GM19397 (cell line): ENCODE data around the gene RAB27B.

ENCODE experiments used
- ATAC-seq: cut with Tn5 transposase; IDR thresholded peaks from one replicate; pipeline ENCODE4 v1.9.1; 2021; ENCODE audit warnings: mild to moderate bottlenecking, moderate library complexity; ENCODE audit not compliant: unreplicated experiment

Gene RAB27B

GRCh38 chr18:54859667-54860421 lies 31.6 kb downstream of the RAB27B start:
- ATAC-seq, result no peak

GRCh38 chr18:54860941-54861340 lies 32.7 kb downstream of the RAB27B start:
- no peak for ATAC-seq

GRCh38 chr18:54867131-54867530 lies 38.9 kb downstream of the RAB27B start:
- ATAC-seq, result no peak

- no peak for ATAC-seq
These were observed 43.0 kb downstream of the RAB27B start for GRCh38 chr18:54871231-54871630.

GRCh38 chr18:54872681-54873080 lies 44.4 kb downstream of the RAB27B start:
- no peak for ATAC-seq

GRCh38 chr18:54873884-54874255 lies 45.6 kb downstream of the RAB27B start:
- ATAC-seq, result no peak

- ATAC-seq, result no peak
These were observed 46.8 kb downstream of the RAB27B start for GRCh38 chr18:54875063-54875462.

GRCh38 chr18:54877076-54877475 lies 48.8 kb downstream of the RAB27B start:
- ATAC-seq, result no peak

GRCh38 chr18:54878159-54878622 lies 49.9 kb downstream of the RAB27B start:
- no peak for ATAC-seq

GRCh38 chr18:54878659-54879358 lies 50.5 kb downstream of the RAB27B start:
- ATAC-seq, result no peak

GRCh38 chr18:54879691-54880090 lies 51.4 kb downstream of the RAB27B start:
- ATAC-seq, result no peak

- no peak for ATAC-seq
These were observed 52.3 kb downstream of the RAB27B start for GRCh38 chr18:54880395-54881105.

GRCh38 chr18:54881229-54881768 lies 53.0 kb downstream of the RAB27B start:
- no peak for ATAC-seq

- ATAC-seq, result no peak
These were observed 54.0 kb downstream of the RAB27B start for GRCh38 chr18:54882318-54882717.

GRCh38 chr18:54883816-54884604 lies 55.7 kb downstream of the RAB27B start:
- no peak for ATAC-seq

GRCh38 chr18:54888378-54888777 lies 60.1 kb downstream of the RAB27B start:
- no peak for ATAC-seq

GRCh38 chr18:54888933-54889332 lies 60.7 kb downstream of the RAB27B start:
- ATAC-seq, result no peak

GRCh38 chr18:54899500-54899899 lies 71.2 kb downstream of the RAB27B start:
- ATAC-seq, result no peak

- no peak for ATAC-seq
These were observed 72.0 kb downstream of the RAB27B start for GRCh38 chr18:54900290-54900689.

GRCh38 chr18:54904581-54904980 lies 76.3 kb downstream of the RAB27B start:
- no peak for ATAC-seq

- ATAC-seq, result no peak
These were observed 77.4 kb downstream of the RAB27B start for GRCh38 chr18:54905629-54906028.
